Stimulated activated naive CD4-positive, alpha-beta T cell (primary cell): Measurements from ENCODE around the gene ATP5F1A.
A peak's percentile ranks its signal among the peaks of the same experiment; 100 is the strongest.
"Not testable (repeated sequence)": the region's sequence is repeated elsewhere in the genome, so short reads cannot be mapped to it uniquely, and the experiment has no call there.

Experiments used
- DNase-seq, 6 experiments: peaks; one replicate each; lab custom pipeline; 2025; lab: John Stamatoyannopoulos, UW

The ATP5F1A gene

GRCh38 chr18:46097801-46098615, at the start of gene ATP5F1A:
TSS of gene ATP5F1A (minus strand) at chr18:46098296. CDS start at chr18:46098231, 65 bp downstream.
- DNase-seq = peak; percentile 72 to 86 (median 82)

GRCh38 chr18:46141199-46141598, 43.1 kb upstream of the ATP5F1A start:
- DNase-seq = no peak

- DNase-seq = no peak
Observed at GRCh38 chr18:46140173-46140572, 42.1 kb upstream of the ATP5F1A start.

- DNase-seq = no peak
Observed at GRCh38 chr18:46134920-46135675, 37.0 kb upstream of the ATP5F1A start.

- no peak for DNase-seq
Observed at GRCh38 chr18:46133534-46133933, 35.4 kb upstream of the ATP5F1A start.

GRCh38 chr18:46130549-46130948, 32.5 kb upstream of the ATP5F1A start:
- not testable (repeated sequence) for DNase-seq

- no peak for DNase-seq
Observed at GRCh38 chr18:46130061-46130460, 32.0 kb upstream of the ATP5F1A start.

GRCh38 chr18:46126625-46127024, 28.5 kb upstream of the ATP5F1A start:
- DNase-seq = not testable (repeated sequence)

- DNase-seq = no peak
Observed at GRCh38 chr18:46113751-46114150, 15.7 kb upstream of the ATP5F1A start.

GRCh38 chr18:46110406-46110805, 12.3 kb upstream of the ATP5F1A start:
- DNase-seq = no peak

GRCh38 chr18:46109386-46109785, 11.3 kb upstream of the ATP5F1A start:
- no peak for DNase-seq

- peak; percentile 55 to 77 (median 68) for DNase-seq
Observed at GRCh38 chr18:46104128-46104911, 6.2 kb upstream of the ATP5F1A start, which contains the start of gene HAUS1. TSS of gene HAUS1 (plus strand) at chr18:46104385. CDS start at chr18:46104412, 27 bp downstream.

GRCh38 chr18:46099463-46099862, 1.4 kb upstream of the ATP5F1A start:
- no peak for DNase-seq

- no peak for DNase-seq
Observed at GRCh38 chr18:46098616-46098933, 479 bp upstream of the ATP5F1A start.

- DNase-seq = peak in 3 of 6 experiments; percentile 41 to 44 (median 43)
Observed at GRCh38 chr18:46097431-46097800, 680 bp downstream of the ATP5F1A start.

- DNase-seq = no peak
Observed at GRCh38 chr18:46096651-46097300, 1.3 kb downstream of the ATP5F1A start.

GRCh38 chr18:46095532-46095931, 2.6 kb downstream of the ATP5F1A start:
- no peak for DNase-seq

- DNase-seq = not testable (repeated sequence)
Observed at GRCh38 chr18:46088501-46088900, 9.6 kb downstream of the ATP5F1A start.

GRCh38 chr18:46084431-46084830, 13.7 kb downstream of the ATP5F1A start:
- DNase-seq = no peak

GRCh38 chr18:46080156-46080555, 17.9 kb downstream of the ATP5F1A start:
- DNase-seq = no peak

- DNase-seq = no peak
Observed at GRCh38 chr18:46079336-46079735, 18.8 kb downstream of the ATP5F1A start.
